ENCODE data around the gene TBC1D1.

TBC1D1 gene

DNA sequence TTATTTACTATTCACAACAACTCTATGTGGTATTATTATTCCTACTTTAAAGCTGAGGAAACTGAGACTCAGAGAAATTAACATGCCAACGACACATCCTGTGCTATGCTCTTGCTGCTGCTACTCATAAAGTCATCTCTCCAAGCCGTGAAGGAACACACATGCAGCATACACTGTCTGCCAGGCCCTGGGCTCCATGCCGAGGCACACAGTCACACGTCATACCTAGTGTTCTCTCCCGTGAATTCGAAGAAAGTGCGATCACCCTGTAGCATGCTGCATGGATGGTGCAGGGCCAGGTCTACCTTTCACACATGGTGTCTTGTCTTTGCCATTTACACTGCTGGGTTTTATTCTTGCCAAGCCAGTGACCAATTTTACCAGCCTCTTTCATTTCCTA is 34.1 kb downstream of the TBC1D1 start:
- no peak for DNase-seq (ENCODE audit: low read depth)

DNA sequence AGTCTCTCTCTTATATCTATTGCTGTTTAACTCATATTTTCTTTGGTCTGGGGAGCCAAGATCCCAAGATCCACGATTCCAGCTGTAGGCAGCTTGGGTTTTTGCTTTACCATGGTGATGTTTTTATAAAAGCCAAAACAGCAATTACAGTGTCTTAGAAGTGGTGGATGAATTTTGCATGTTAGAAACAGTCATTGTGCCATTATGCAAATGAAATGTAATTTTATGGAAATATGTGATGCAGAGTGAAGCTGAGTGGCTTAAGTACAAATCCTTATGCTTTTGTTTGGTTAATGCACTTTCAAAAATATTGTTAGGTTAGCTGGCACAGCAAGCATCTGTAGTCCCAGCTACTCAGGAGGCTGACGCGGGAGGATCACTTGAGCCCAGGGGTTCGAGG is 36.5 kb downstream of the TBC1D1 start:
- no peak for DNase-seq (ENCODE audit: low read depth)
- TF ChIP-seq, protein P1, sequence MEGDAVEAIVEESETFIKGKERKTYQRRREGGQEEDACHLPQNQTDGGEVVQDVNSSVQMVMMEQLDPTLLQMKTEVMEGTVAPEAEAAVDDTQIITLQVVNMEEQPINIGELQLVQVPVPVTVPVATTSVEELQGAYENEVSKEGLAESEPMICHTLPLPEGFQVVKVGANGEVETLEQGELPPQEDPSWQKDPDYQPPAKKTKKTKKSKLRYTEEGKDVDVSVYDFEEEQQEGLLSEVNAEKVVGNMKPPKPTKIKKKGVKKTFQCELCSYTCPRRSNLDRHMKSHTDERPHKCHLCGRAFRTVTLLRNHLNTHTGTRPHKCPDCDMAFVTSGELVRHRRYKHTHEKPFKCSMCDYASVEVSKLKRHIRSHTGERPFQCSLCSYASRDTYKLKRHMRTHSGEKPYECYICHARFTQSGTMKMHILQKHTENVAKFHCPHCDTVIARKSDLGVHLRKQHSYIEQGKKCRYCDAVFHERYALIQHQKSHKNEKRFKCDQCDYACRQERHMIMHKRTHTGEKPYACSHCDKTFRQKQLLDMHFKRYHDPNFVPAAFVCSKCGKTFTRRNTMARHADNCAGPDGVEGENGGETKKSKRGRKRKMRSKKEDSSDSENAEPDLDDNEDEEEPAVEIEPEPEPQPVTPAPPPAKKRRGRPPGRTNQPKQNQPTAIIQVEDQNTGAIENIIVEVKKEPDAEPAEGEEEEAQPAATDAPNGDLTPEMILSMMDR (IDR thresholded peaks at IDR 0.05; ENCODE audit: insufficient read depth, low read depth, low read length, missing control alignments): no peak
- no peak overlapping the region for H3K4me3 ChIP-seq (ENCODE audit: low read depth, low read length)

More for the DNA sequence above, 34.1 kb downstream of the TBC1D1 start:
- no peak overlapping the region for H3K4me3 ChIP-seq (ENCODE audit: low read depth, low read length)
- TF ChIP-seq, protein P1 (IDR thresholded peaks at IDR 0.05; ENCODE audit: insufficient read depth, low read depth, low read length, missing control alignments): no peak

DNA sequence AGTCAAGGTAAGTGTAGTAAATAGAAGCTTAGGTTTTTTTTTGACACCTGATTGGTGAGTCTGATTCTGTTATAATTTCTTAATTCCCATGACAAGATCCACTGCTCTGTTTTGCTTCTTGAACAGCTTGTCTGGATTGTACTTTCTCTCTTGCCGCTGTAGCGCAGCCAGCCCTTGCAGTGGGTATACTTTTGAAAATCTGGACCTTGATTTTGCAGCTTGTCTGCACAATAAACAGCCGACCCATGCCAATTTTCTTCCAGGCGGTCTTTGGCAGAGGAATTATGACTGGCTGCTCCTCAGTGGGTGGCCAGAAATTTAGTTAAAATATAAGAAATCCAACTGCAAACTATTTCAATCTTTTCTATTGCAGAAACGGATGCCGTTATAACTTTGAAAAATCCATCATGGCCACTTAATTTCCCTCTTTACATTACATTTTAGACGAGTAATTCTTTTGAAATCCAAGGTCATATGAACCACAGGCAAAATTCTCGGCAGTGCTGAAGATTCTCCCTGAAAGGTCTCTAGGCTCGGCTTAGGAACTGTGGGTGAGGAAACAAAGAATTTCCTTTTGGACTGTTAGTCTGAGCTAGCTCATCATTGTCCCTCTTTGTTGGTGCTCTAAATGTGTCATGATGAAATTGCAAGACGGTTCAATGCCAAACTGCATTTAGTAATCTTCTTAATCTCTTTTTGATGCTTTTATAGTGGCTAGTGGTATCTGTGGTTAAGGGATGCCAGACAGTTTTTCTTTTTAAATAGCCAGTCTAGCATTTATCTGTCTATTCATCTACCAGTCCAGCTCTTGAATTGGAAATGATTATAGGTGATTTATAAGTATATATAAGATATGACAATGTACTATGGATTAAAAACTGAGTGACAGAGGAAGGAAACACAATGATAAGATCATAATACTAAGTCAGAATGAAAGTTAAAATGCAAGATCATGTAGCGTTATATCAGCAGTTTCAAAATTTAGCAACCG is 37.8 kb downstream of the TBC1D1 start:
- no peak overlapping the region for H3K4me3 ChIP-seq (ENCODE audit: low read depth, low read length)
- TF ChIP-seq, protein P1 (IDR thresholded peaks at IDR 0.05; ENCODE audit: insufficient read depth, low read depth, low read length, missing control alignments): no peak
- DNase-seq (ENCODE audit: low read depth): no peak

DNA sequence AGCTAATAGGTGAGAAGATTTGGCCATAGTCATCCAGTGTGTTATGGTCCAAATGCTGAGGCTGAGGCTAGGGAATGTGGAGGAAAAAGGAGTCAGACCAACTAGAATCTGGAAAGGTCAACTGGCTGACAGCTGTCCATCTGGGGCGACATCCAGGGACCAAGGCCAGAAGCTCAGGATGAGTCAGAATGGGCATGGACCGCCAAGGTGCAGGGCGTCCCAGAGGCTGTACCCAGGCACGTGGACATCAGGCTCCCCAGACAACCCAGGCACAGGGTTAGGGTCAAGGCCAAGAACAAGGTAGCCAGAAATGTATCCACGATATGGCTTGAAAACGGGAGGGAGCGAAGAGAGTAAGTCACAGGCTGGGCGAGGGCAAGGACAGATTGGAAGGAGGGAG is 43.2 kb downstream of the TBC1D1 start:
- H3K4me3 ChIP-seq (ENCODE audit: low read depth, low read length): no peak overlapping the region
- TF ChIP-seq, protein P1 (IDR thresholded peaks at IDR 0.05; ENCODE audit: insufficient read depth, low read depth, low read length, missing control alignments): no peak
- DNase-seq (ENCODE audit: low read depth): no peak

DNA sequence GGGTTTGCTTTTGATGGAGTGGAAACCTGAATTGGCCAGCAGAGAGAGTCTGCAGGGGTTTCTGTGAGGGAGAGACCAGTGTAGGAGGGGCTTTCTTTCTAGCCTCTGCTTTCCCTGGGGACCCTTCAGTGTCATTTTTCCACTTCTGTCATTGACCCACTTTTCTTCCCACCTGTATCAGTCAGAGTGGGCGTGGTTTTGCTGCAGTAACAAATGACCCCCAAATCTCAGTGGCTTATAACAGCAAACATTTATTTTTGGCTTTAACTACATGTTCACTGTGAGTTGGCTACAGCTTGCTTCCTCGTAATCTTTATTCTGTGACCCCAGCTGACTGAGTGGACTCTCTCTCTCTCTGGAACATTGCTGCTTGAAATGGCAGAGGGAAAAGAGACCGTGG is 43.7 kb downstream of the TBC1D1 start:
- DNase-seq (ENCODE audit: low read depth): no peak
- H3K4me3 ChIP-seq (ENCODE audit: low read depth, low read length): no peak overlapping the region
- TF ChIP-seq, protein P1 (IDR thresholded peaks at IDR 0.05; ENCODE audit: insufficient read depth, low read depth, low read length, missing control alignments): no peak

DNA sequence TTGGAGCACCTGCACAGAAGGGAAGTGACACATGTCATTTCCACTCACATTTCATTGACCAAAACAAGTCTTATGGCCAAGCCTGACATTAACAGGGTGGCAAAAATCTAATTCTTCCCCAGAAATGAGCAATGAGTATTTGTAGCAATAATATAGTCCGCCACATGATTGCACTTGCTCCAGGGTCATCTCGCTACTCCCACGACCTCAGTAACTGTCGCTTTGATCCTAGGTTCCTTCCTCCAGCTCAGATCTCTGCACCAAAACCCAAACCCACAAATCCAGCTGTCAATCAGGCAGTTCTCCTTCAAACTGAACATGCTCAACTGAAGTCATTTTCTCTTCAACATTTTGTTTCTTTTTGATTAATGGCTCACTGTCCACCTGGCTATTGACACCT is 44.1 kb downstream of the TBC1D1 start:
- TF ChIP-seq, protein P1 (IDR thresholded peaks at IDR 0.05; ENCODE audit: insufficient read depth, low read depth, low read length, missing control alignments): no peak
- no peak overlapping the region for H3K4me3 ChIP-seq (ENCODE audit: low read depth, low read length)
- DNase-seq (ENCODE audit: low read depth): no peak

All from GM12865 (cell line).